Stomach (tissue), 9 donors: ENCODE results near the gene FLT3LG. TPM values are rescaled to one million over a fixed set of nuclear protein-coding genes. Genes with fewer than 3 reads are reported as not detected.

Source experiments
- DNase-seq, 2 donors: peaks; one replicate each; pipeline versions ENCODE4 v3.0.0 to v3.0.0-alpha.2; 2013 to 2019
- H3K27ac ChIP-seq, 5 donors: fragments of 200-600 bp in 4 of 5; sonication (generic) in 4 of 5; one replicate each; pipeline ENCODE4 v1.5.1; 2013 to 2019; ENCODE audit warnings: mild to moderate bottlenecking in 1 of 5, moderate library complexity in 1 of 5
- H3K27me3 ChIP-seq, 3 donors: fragments of 200-600 bp; sonication (generic); one replicate each; pipeline ENCODE4 v1.5.1; 2017 to 2019; ENCODE audit warnings: mixed run types in 1 of 3
- H3K36me3 ChIP-seq, 4 donors: fragments of 200-600 bp; sonication (generic); 1 replicate in 3 of 4; 2 replicates in 1 of 4; pipeline ENCODE4 v1.5.1; 2016 to 2019
- H3K4me1 ChIP-seq, 4 donors: fragments of 200-600 bp; sonication (generic); one replicate each; pipeline ENCODE4 v1.5.1; 2016 to 2019
- H3K4me3 ChIP-seq, 4 donors: fragments of 200-600 bp; sonication (generic) in 3 of 4; one replicate each; pipeline ENCODE4 v1.5.1; 2016 to 2019; ENCODE audit warnings: mild to moderate bottlenecking in 1 of 4
- H3K9me3 ChIP-seq, 4 donors: fragments of 200-600 bp; sonication (generic); one replicate each; pipeline ENCODE4 v1.5.1; 2016 to 2019
- EP300 ChIP-seq: sonication (generic); formaldehyde crosslinking; IDR thresholded peaks from one replicate; pipeline ENCODE4 v1.6.1; 2017; ENCODE audit warnings: antibody characterized with exemption
- POLR2A ChIP-seq, 4 donors: fragments of 450-650 bp; IDR thresholded peaks; one replicate each; pipeline ENCODE4 v1.6.1; 2016; ENCODE audit warnings: antibody characterized with exemption in 4 of 4, control low read depth in 2 of 4, mild to moderate bottlenecking in 1 of 4, moderate library complexity in 1 of 4
- POLR2AphosphoS5 ChIP-seq, 3 donors: sonication (generic); formaldehyde crosslinking; IDR thresholded peaks; one replicate each; pipeline ENCODE4 v1.6.1; 2016; ENCODE audit warnings: antibody characterized with exemption in 3 of 3
- WGBS, 5 donors: extraction: QIAGEN DNeasy Blood & Tissue Kit in 3 of 5; methylation state at CpG; one replicate each; pipeline versions ENCODE4 v1.1.5 to v1.1.7; 2013 to 2018; 5-methylcytosine and 5-hydroxymethylcytosine counted together
- intact Hi-C: fragments of 100-400 bp; cut with DNase I; formaldehyde crosslinking; loops from one replicate; pipeline ENCODE4 v1.15.1; 2023; ENCODE audit warnings: low total_unique reads
- polyA plus RNA-seq, 3 donors: library from polyadenylated mRNA; stranded (reverse); fragments of 200-250 nt; gene quantifications; one replicate each; pipeline ENCODE4 v1.2.3, GENCODE V29; 2013
- total RNA-seq, 5 donors: library from RNA; depleted of rRNA; stranded (reverse); fragments of >200 nt; gene quantifications; one replicate each; pipeline versions ENCODE4 v1.1.0 to v1.2.3, GENCODE V29; 2014 to 2016
- TF ChIP-seq, protein P1 (sequence below), 7 experiments: fragments of 450-650 bp in 4 of 7; fragments of 200-600 bp in 3 of 7; sonication (generic) in 3 of 7; IDR thresholded peaks; one replicate each; pipeline ENCODE4 v1.5.1; 2016 to 2019; ENCODE audit warnings: antibody characterized with exemption in 7 of 7, control low read depth in 2 of 7, mild to moderate bottlenecking in 1 of 7
- donor health status: healthy with polysubstance abuse.
- donor health status: Bipolar disorder and iron deficiency.
- donor health status: healthy.

The FLT3LG gene
- total and polyA plus RNA-seq, 8 donors = 1.3 to 14.5 (median 11.0) TPM; not detected in 3

DNA sequence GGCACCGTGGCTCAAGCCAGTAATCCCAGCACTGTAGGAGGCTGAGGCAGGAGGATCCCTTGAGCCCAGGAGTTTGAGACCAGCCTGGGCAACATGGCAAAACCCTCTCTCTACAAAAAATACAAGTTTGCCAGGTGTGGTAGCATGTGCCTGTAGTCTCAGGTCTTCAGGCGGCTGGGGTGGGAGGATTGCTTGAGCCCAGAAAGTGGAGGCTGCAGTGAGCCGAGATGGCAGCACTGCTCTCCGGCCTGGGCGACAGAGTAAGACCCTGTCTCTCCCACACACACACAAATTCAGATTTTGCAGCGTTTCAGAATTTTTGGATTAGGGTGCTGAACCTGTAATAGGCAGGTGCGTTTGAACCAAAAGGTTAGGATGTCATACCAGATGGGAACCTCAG lies 24.5 kb downstream of the FLT3LG start:
- Histone ChIP-seq H3K27me3 (no peaks in the 10 kb centered on the region), H3K9me3 (no peaks in the 10 kb centered on the region), H3K4me3 (peak overlapping the region in 2 of 4 donors; percentile 72 to 76), H3K36me3 (peaks cover 27 to 30% (median 30%) of the 10 kb centered on the region in 4 donors), H3K27ac (peak overlapping the region in 2 of 5 donors; percentile 80 to 98), H3K4me1 (peaks cover 44 to 62% (median 60%) of the 10 kb centered on the region in 4 donors)
- intact Hi-C loops = no loop called here
- WGBS, 5 donors = 65 to 80% (median 74%) methylated on average over 7 of the region's 7 CpGs
- no peak for DNase-seq
- TF ChIP-seq POLR2AphosphoS5 (IDR thresholded peaks at IDR 0.05) (no peak), POLR2A (IDR thresholded peaks at IDR 0.05) (no peak), EP300 (no peak)
- TF ChIP-seq, protein P1, sequence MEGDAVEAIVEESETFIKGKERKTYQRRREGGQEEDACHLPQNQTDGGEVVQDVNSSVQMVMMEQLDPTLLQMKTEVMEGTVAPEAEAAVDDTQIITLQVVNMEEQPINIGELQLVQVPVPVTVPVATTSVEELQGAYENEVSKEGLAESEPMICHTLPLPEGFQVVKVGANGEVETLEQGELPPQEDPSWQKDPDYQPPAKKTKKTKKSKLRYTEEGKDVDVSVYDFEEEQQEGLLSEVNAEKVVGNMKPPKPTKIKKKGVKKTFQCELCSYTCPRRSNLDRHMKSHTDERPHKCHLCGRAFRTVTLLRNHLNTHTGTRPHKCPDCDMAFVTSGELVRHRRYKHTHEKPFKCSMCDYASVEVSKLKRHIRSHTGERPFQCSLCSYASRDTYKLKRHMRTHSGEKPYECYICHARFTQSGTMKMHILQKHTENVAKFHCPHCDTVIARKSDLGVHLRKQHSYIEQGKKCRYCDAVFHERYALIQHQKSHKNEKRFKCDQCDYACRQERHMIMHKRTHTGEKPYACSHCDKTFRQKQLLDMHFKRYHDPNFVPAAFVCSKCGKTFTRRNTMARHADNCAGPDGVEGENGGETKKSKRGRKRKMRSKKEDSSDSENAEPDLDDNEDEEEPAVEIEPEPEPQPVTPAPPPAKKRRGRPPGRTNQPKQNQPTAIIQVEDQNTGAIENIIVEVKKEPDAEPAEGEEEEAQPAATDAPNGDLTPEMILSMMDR (IDR thresholded peaks at IDR 0.05) = no peak

DNA sequence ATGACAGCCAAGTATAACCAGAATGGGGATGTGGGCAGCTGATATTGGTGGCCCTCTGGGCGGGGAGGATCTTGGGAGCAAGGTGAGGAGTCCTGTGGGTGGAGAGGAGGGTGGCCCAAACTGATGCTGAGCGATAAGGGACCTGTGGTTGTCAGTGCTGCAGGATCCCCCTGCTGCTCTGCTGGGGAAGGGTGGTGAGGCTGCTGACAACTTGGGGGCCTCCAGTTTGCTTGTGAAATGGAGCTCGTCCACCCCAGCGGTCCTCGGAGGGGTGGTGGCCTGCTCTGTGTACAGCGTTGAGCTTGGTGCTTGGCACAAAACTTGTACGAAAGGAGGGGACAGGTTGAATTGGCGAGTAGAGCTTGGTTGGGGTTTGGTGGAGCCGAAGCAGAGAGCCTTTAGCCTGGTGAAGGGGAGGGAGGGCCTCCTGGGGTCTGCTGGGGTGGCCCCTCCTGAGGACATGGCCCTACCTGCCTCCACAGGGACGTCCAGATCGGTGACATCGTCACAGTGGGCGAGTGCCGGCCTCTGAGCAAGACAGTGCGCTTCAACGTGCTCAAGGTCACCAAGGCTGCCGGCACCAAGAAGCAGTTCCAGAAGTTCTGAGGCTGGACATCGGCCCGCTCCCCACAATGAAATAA lies 25.1 kb downstream of the FLT3LG start:
- peak in 1 of 2 donors; percentile 14 for DNase-seq
- H3K27me3 ChIP-seq = no peaks in the 10 kb centered on the region
- peaks cover 27 to 30% (median 30%) of the 10 kb centered on the region in 4 donors for H3K36me3 ChIP-seq
- WGBS, 5 donors = 56 to 68% (median 65%) methylated on average over 17 to 19 of the region's 19 CpGs
- H3K9me3 ChIP-seq = no peaks in the 10 kb centered on the region
- H3K27ac ChIP-seq = peak overlapping the region; percentile 6 to 80 (median 74)
- peak overlapping the region; percentile 31 to 76 (median 54) for H3K4me3 ChIP-seq
- H3K4me1 ChIP-seq = peaks cover 44 to 64% (median 60%) of the 10 kb centered on the region in 4 donors
- TF ChIP-seq EP300 (no peak), POLR2A (IDR thresholded peaks at IDR 0.05) (no peak), POLR2AphosphoS5 (IDR thresholded peaks at IDR 0.05) (no peak)
- TF ChIP-seq, protein P1 (IDR thresholded peaks at IDR 0.05) = no peak
- intact Hi-C loops = no loop called here

DNA sequence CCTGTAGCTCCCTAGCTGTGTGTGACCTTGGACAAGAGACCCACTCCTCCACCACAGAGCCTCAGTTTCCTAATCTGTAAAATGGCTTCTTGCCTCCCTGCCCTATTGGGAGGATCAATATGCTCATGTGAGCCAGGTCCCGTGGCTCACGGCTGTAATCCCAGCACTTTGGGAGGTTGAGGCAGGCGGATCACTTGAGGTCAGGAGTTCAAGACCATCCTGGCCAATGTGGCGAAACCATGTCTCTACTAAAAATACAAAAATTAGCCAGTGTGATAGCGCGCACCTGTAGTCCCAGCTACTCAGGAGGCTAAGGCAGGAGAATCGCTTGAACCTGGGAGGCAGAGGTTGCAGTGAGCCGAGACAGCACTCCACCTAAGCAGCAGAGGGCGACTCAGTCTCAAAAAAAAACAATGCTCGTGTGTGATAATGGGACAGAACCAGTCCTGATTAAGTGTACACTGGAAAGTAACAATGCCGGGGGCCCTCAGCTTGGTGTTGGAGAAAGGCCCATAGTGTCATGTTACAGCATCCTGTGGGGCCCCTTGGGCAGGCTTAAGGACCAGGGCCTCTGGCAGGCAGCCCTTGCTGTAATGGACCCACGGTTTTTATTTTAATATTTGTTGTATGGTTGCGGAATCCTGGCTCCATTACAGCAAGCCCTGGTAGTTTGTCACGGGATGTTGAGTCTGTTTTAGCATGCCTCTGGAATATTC lies 29.0 kb downstream of the FLT3LG start:
- peak; percentile 51 to 91 for DNase-seq
- WGBS, 5 donors = 33 to 43% (median 37%) methylated on average over 14 of the region's 14 CpGs

DNA sequence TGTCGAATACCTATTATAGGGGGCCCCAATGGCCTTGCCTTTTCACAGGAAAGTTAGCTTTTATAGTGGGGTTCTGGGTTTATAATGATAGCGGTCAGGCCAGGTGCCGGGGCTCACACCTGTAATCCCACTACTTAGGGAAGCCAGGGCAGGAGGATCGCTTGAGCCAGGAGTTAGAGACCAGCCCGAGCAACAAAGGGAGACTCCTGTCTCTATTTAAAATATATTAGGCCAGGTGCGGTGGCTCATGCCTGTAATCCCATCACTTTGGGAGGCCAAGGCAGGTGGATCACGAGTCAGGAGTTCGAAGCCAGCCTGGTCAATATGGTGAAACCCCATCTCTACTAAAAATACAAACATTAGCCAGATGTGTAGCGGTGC lies 29.6 kb downstream of the FLT3LG start:
- H3K36me3 ChIP-seq = peaks cover 15 to 17% (median 16%) of the 10 kb centered on the region in 4 donors
- H3K4me1 ChIP-seq = peaks cover 23 to 45% (median 34%) of the 10 kb centered on the region in 4 donors
- DNase-seq = no peak
- intact Hi-C loops = no loop called here
- TF ChIP-seq, protein P1 (IDR thresholded peaks at IDR 0.05) = no peak
- TF ChIP-seq EP300 = no peak
- no peak for TF ChIP-seq POLR2AphosphoS5 (IDR thresholded peaks at IDR 0.05)
- TF ChIP-seq POLR2A (IDR thresholded peaks at IDR 0.05) = no peak
- H3K9me3 ChIP-seq = no peaks in the 10 kb centered on the region
- 73 to 78% (median 76%) methylated on average over 9 of the region's 9 CpGs for WGBS, 5 donors
- no peaks in the 10 kb centered on the region for H3K27me3 ChIP-seq
- peak overlapping the region in 1 of 5 donors; percentile 43 for H3K27ac ChIP-seq
- no peak overlapping the region for H3K4me3 ChIP-seq

More for the DNA sequence above, 29.0 kb downstream of the FLT3LG start:
- TF ChIP-seq, protein P1 (IDR thresholded peaks at IDR 0.05) = peak in 5 of 7 experiments; percentile 41 to 89 (median 71)
- no peak for TF ChIP-seq EP300
- TF ChIP-seq POLR2AphosphoS5 (IDR thresholded peaks at IDR 0.05) = peak in 1 of 3 donors; percentile 63
- Histone ChIP-seq H3K4me3 (no peak overlapping the region), H3K27me3 (no peaks in the 10 kb centered on the region), H3K36me3 (peaks cover 21 to 23% (median 22%) of the 10 kb centered on the region in 4 donors), H3K4me1 (peaks cover 29 to 50% (median 40%) of the 10 kb centered on the region in 4 donors), H3K27ac (peak overlapping the region in 1 of 5 donors; percentile 43), H3K9me3 (no peaks in the 10 kb centered on the region)
- intact Hi-C loops = no loop called here
